HuH-7 (cell line): Measurements from ENCODE around the gene CAB39.

Experiments
- DNase-seq: peaks from one replicate; pipeline ENCODE4 v3.0.0; 2011; ENCODE audit warnings: low spot score

Gene CAB39

GRCh38 chr2:230712443-230713330 lies at the start of gene CAB39:
Gene CAB39, plus strand, starts transcription at chr2:230712842. Its CDS starts 47,160 bp downstream, at chr2:230760002.
- DNase-seq, result peak; percentile 80

- DNase-seq, result no peak
Observed at GRCh38 chr2:230664128-230664527, 48.5 kb upstream of the CAB39 start.

- no peak for DNase-seq
Observed at GRCh38 chr2:230664844-230665243, 47.8 kb upstream of the CAB39 start.

GRCh38 chr2:230665263-230665691 lies 47.4 kb upstream of the CAB39 start:
- DNase-seq, result no peak

- DNase-seq, result no peak
Observed at GRCh38 chr2:230666446-230666845, 46.2 kb upstream of the CAB39 start.

- no peak for DNase-seq
Observed at GRCh38 chr2:230666885-230667712, 45.5 kb upstream of the CAB39 start.

- DNase-seq, result no peak
Observed at GRCh38 chr2:230668184-230668938, 44.3 kb upstream of the CAB39 start.

- no peak for DNase-seq
Observed at GRCh38 chr2:230668939-230669303, 43.7 kb upstream of the CAB39 start.

- DNase-seq, result no peak
Observed at GRCh38 chr2:230669386-230669950, 43.2 kb upstream of the CAB39 start.

GRCh38 chr2:230671117-230671516 lies 41.5 kb upstream of the CAB39 start:
- DNase-seq, result no peak

GRCh38 chr2:230672836-230673235 lies 39.8 kb upstream of the CAB39 start:
- DNase-seq, result no peak

- no peak for DNase-seq
Observed at GRCh38 chr2:230674401-230674800, 38.2 kb upstream of the CAB39 start.

GRCh38 chr2:230674966-230675672 lies 37.5 kb upstream of the CAB39 start:
- no peak for DNase-seq

GRCh38 chr2:230676546-230676945 lies 36.1 kb upstream of the CAB39 start:
- no peak for DNase-seq

- DNase-seq, result no peak
Observed at GRCh38 chr2:230677201-230677946, 35.3 kb upstream of the CAB39 start.

- DNase-seq, result no peak
Observed at GRCh38 chr2:230678018-230678417, 34.6 kb upstream of the CAB39 start.

- no peak for DNase-seq
Observed at GRCh38 chr2:230678451-230678850, 34.2 kb upstream of the CAB39 start.

- DNase-seq, result no peak
Observed at GRCh38 chr2:230680463-230681170, 32.0 kb upstream of the CAB39 start.

GRCh38 chr2:230681171-230681545 lies 31.5 kb upstream of the CAB39 start:
- DNase-seq, result no peak

GRCh38 chr2:230682546-230682945 lies 30.1 kb upstream of the CAB39 start:
- no peak for DNase-seq
